PC-3 (cell line): Measurements from ENCODE around the gene NEDD4L.

Experiments used
- CTCF ChIP-seq: fragments of 300-600 bp; sonication (generic); conservative IDR thresholded peaks from 2 replicates; pipeline ENCODE4 v1.5.1; 2017; ENCODE audit warnings: antibody characterized with exemption, low read depth, mild to moderate bottlenecking, low read length
- EZH2 ChIP-seq: fragments of 300-600 bp; sonication (generic); IDR thresholded peaks from one replicate; pipeline ENCODE4 v1.6.1; 2017; ENCODE audit warnings: antibody characterized with exemption, mild to moderate bottlenecking, low read length; ENCODE audit not compliant: unreplicated experiment
- EZH2phosphoT487 ChIP-seq: fragments of 300-600 bp; sonication (generic); IDR thresholded peaks from 2 replicates; pipeline ENCODE4 v1.6.1; 2018; ENCODE audit warnings: mild to moderate bottlenecking, antibody characterized with exemption, low read length, borderline replicate concordance

- TF ChIP-seq CTCF (no peak), EZH2 (no peak), EZH2phosphoT487 (no peak)
Measured at GRCh38 chr18:58344080-58344670, 300.1 kb downstream of the NEDD4L start.
